Measurements from ENCODE around the gene DCD. TPM values are rescaled to one million over a fixed set of nuclear protein-coding genes. Genes with fewer than 3 reads are reported as not detected.
"Not testable (repeated sequence)": the region's sequence is repeated elsewhere in the genome, so short reads cannot be mapped to it uniquely, and the experiment has no call there.

Gene DCD
- total RNA-seq, 1 donor from 2014 or later: not detected

- no peak overlapping the region for H3K27ac ChIP-seq
- intact Hi-C loops (cut with DNase I): no loop called here
- H3K36me3 ChIP-seq: no peaks in the 10 kb centered on the region
- TF ChIP-seq CTCF (IDR thresholded peaks at IDR 0.05): no peak
- no peak for DNase-seq (ENCODE audit: low spot score in 2 of 2)
- no peaks in the 10 kb centered on the region for H3K9me3 ChIP-seq
- H3K27me3 ChIP-seq: no peaks in the 10 kb centered on the region
- no peaks in the 10 kb centered on the region for H3K4me1 ChIP-seq
- H3K4me3 ChIP-seq: no peak overlapping the region
Measured at GRCh38 chr12:54678131-54678530, 30.0 kb upstream of the DCD start.

DNA sequence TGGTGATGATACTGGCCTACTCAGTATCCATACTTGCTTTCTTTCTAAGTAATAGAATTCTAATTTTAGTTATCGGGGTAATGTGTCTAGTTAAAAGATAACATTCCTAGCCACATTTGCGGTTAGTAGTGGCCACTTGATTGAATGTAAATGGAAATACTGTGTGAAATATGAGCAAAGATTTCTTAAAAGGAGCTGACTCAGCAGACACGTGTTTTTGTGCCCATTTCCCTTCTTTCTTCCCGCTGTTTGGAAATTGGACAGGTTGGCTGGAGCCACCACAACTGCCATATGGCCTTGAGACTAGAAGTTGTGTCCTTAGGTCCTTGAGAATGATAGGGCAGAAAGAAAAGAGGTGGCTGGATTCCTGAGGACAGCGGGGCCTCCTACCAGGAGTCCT is 19.8 kb upstream of the DCD start:
- no peak for TF ChIP-seq CTCF (IDR thresholded peaks at IDR 0.05)
- H3K4me1 ChIP-seq: no peaks in the 10 kb centered on the region
- intact Hi-C loops (cut with DNase I): no loop called here
- no peak overlapping the region for H3K4me3 ChIP-seq
- no peaks in the 10 kb centered on the region for H3K9me3 ChIP-seq
- H3K36me3 ChIP-seq: no peaks in the 10 kb centered on the region
- no peak overlapping the region for H3K27ac ChIP-seq
- no peaks in the 10 kb centered on the region for H3K27me3 ChIP-seq
- no peak for DNase-seq (ENCODE audit: low spot score in 2 of 2)

GRCh38 chr12:54666008-54666407 is 17.8 kb upstream of the DCD start:
- Histone ChIP-seq H3K27me3 (no peaks in the 10 kb centered on the region), H3K4me1 (no peaks in the 10 kb centered on the region), H3K36me3 (no peaks in the 10 kb centered on the region), H3K27ac (no peak overlapping the region), H3K9me3 (no peaks in the 10 kb centered on the region), H3K4me3 (no peak overlapping the region)
- TF ChIP-seq CTCF (IDR thresholded peaks at IDR 0.05): no peak
- no peak for DNase-seq (ENCODE audit: low spot score in 2 of 2)
- intact Hi-C loops (cut with DNase I): no loop called here

GRCh38 chr12:54665022-54665635 is 17.0 kb upstream of the DCD start:
- H3K27me3 ChIP-seq: not testable (repeated sequence)

GRCh38 chr12:54663603-54664002 is 15.4 kb upstream of the DCD start:
- Histone ChIP-seq H3K9me3 (no peaks in the 10 kb centered on the region), H3K27me3 (no peaks in the 10 kb centered on the region), H3K27ac (no peak overlapping the region), H3K4me3 (no peak overlapping the region), H3K36me3 (no peaks in the 10 kb centered on the region), H3K4me1 (no peaks in the 10 kb centered on the region)
- intact Hi-C loops (cut with DNase I): no loop called here
- DNase-seq (ENCODE audit: low spot score in 2 of 2): no peak
- TF ChIP-seq CTCF (IDR thresholded peaks at IDR 0.05): no peak

More at GRCh38 chr12:54665022-54665635, 17.0 kb upstream of the DCD start:
- DNase-seq (ENCODE audit: low spot score in 2 of 2); intact Hi-C loops (cut with DNase I); H3K4me3 ChIP-seq; H3K36me3 ChIP-seq; H3K27ac ChIP-seq; H3K9me3 ChIP-seq; H3K4me1 ChIP-seq: not testable (repeated sequence)

DNA sequence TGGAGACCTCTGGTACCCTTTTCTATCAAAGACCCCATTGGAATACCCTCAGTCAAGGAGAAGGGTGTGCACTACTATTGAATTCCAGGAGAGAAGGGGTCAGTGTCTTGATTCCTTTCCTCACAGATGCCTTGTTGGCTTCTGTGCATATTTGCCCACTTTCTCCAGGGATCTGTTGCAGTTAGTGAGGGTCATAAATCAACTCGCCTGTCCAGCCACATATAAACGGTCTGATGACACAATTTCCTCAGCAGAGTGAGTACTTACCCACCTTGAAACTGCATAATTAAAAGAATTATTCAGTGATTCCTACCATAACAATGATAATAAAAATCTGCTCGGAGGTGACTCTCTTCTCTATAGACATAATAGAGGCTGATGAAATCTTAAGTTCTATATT is 13.9 kb upstream of the DCD start:
- TF ChIP-seq CTCF (IDR thresholded peaks at IDR 0.05): no peak

More for the DNA sequence above, 13.9 kb upstream of the DCD start:
- no peaks in the 10 kb centered on the region for H3K27me3 ChIP-seq
- no peak overlapping the region for H3K4me3 ChIP-seq
- no peak for DNase-seq (ENCODE audit: low spot score in 2 of 2)
- intact Hi-C loops (cut with DNase I): no loop called here
- no peaks in the 10 kb centered on the region for H3K9me3 ChIP-seq
- H3K27ac ChIP-seq: no peak overlapping the region
- no peaks in the 10 kb centered on the region for H3K4me1 ChIP-seq
- no peaks in the 10 kb centered on the region for H3K36me3 ChIP-seq
